ENCODE results near the gene RERE.

The RERE gene

DNA sequence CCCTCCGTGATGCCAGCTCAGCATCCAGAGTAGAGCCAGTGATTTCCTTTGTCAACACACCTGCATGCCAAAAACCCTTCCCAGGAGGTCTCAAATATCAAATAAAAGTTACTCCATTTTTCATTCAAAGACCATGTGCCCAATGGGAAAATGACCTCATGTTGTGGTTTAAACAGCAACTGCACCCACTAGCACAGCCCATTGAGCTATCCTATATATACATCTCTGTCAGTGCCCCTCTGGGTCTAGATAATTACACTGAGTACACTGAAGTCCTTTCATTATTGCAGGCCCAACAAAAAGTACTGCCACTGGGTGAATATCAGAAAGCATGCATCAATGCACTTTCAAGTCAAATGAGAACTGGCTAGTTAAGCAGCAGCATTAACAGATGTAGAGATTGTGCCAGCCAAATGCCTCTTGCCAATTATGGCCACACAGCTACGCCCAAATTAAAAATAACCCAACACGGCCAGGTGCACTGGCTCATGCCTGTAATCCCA, 381.8 kb downstream of the RERE start:
- no peak for DNase-seq

- no peak for DNase-seq
Observed at GRCh38 chr1:8434101-8434500, 383.3 kb downstream of the RERE start.

DNA sequence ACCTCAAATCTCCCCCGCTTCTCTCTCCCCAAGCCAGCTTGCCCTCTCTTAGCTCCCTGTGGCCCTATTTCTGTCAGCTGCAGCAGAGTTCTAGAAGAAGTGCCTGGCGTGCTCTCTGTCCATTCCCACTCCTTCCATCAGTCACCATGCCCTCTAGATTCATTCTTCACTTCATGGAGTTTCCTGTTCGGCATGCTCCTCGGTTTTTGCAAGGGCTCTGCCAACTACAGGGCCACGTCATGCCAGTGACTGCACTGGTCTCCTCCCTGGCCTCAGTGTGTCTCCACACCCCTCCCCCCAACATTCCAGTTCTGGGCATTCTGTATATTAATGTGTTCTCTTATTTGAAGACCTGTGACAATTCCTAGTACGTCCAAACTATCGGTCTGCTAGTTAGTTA, 385.7 kb downstream of the RERE start:
- no peak for DNase-seq

DNA sequence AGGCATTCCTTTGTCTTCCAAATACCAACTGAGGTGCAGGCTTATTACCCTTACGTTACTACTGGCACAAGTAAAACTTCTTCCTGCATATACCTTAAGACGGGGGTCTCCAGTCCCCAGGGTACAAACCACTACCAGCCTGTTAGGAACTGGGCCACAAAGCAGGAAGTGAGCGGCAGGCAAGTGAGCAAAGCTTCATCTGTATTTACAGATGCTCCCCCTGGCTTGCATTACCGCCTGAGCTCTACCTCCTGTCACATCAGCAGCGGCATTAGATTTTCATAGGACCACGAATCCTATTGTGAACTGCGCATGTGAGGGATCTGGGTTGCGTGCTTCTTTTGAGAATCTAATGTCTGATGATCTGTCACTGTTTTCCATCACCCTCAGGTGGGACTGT, 386.4 kb downstream of the RERE start:
- DNase-seq: no peak

GRCh38 chr1:8430476-8430875, 387.0 kb downstream of the RERE start:
- no peak for DNase-seq

DNA sequence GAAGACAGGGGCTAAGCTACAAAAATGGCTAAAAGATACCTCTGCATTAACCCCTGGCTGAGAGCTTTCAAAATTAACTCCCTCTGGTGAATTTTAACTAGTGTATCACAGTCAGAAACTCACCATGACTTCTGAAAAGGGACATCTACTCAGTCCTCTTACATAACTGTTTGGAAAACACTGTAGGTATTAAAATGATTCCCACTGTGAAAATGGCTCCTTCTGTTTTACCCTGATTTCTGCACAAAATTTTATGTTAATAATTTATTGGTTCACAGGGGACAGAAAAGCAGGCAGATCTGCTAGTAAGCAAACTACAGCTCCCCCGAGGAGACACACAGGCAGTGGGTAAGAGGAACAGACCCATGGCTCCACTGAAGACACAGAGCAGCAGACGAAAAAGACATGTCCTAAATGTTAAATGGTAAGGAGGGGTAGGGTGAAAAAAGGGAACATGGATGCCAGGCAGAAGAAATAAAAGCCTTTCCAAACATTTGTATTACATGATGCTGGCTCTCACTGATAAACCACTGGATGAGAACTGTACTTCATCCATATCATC, 387.8 kb downstream of the RERE start:
- DNase-seq: no peak

DNA sequence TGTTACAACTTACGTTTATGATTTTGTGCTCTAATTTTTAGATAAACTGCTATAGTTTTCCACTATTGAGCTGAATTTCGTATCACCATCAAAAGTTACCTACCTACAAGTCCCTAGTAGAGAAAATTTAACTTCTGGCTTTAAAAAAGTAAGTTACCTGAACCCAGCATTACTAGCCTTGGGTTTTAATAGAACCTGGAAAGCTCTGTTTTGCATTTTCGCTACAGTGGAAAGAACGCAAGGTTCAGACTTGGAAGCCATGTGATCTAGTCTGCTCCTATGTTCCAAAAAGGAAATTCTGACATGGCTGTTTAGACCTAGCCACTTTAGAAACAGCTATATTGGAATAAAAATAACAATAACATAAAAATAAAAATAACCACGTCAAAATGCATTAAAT, 389.0 kb downstream of the RERE start:
- DNase-seq: no peak

DNA sequence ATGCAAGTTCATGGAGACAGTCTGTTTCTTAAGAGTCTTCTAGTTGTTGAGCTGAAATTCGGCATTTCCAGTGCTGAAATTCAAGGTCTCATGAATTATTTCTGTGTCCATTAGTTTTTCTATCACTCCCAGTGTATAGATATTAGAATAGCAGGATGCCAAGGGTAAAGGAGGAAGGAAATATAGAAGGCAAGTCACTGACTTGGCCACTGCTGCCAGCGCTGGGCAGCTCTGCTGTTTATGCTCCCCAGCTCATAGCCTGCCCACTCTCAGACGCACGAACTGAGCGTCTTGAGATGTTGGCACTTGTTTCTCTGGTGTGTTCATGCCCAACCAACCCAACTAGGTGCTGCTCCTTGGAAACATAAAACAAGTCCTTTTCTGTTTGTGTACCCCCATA, 389.5 kb downstream of the RERE start:
- no peak for DNase-seq

- DNase-seq: no peak
Observed at GRCh38 chr1:8427493-8427892, 389.9 kb downstream of the RERE start.

GRCh38 chr1:8426996-8427395, 390.4 kb downstream of the RERE start:
- no peak for DNase-seq

GRCh38 chr1:8425781-8426161, 391.7 kb downstream of the RERE start:
- no peak for DNase-seq

DNA sequence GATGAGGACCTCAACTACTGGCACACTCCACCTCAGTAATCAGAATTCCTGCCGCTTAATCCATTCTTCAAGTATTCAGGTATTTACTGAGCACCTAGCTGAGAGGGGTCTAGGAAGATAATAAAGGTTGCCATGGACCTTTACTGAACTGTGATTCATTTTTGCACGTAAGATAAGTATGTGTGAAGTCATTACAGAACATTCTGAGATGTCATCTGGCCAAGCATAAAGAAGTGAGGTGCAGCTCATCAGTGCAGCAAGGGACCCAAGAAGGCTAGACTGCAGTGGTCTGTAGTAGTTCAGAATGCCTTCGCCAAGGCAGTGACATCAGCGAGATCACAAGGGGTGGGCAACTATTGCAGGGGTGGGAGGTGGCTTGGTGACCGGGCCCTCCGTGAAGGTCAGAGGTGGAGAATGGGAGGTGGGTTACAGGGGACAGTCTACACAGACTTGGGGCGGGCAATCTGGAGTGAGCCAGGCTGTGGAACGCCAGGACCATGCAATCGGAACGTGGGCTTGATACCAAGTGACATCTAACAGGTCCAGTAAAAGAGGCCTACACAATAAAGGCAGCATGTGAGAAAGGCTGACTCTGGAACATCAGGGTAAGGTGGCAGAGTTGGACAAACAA, 392.2 kb downstream of the RERE start:
- no peak for DNase-seq

DNA sequence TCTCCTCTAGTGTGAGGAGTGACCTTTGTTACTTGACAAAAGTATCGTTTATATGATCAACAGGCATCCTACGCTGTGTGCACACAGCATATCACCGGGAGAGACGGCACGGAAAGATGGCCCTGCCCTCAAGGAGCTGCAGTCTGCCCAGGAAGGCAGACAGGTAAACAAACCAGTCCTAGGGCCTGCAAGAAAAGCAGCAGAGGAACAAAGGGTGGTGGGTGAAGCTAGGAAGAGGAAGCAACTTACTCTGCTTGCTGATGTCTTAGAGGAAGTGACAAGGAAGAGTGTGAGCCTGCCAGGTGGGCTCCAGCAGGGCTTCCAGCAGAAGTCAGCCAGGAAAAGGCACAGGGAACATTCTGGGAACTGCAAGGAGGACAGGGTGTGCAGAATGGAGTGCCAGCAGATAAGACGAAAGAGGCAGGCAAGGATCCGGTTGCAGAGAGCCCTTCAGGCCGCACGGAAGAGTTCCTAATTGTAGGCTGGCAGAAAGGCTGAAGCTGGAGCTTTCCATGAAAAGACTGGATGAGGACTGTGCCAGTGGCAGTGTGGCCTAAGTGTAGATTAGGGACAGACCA, 392.8 kb downstream of the RERE start:
- no peak for DNase-seq

DNA sequence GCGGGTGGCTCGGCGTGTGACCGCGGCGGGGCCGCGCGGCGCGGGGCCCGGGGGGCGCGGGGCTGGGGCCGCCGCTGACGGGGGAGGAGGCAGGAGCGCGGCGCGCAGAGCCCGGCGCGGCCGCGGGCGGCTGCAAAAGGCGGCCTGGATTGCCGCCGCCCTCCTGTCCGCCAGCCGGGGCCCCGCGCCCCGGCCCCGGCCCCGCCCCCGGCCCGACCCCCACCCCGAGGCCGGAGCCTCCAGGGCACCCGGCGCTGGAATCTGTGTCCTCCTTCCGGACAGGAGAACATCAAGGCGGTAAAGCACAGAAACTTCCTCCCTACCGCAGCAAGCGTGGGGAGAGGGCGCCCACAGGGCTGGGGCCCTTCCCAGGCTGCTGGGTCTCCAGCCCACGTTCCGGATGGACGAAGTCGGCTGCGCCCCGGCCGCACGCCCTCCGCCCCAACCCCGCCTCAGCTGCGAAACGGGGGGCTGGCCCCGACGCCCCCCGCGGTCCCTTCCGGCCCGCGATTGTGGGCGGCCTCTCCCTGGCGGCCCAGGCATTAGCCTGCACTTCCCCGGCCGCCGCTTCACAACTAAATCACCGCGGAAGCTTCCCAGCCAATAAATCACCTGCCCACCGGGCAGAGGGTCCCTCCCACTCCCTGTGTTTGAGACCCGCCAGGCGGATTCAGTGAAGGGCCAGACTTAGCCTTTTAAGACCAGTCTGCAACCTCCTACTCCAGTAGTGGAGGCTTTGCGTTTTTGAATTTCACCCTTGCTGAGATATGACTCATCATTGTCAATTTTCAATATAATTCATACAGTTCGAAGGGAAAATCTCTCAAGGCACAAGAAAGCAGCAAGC, 393.5 kb downstream of the RERE start:
- DNase-seq: peak; percentile 49

GRCh38 chr1:8423269-8423691, 394.2 kb downstream of the RERE start:
- DNase-seq: no peak

DNA sequence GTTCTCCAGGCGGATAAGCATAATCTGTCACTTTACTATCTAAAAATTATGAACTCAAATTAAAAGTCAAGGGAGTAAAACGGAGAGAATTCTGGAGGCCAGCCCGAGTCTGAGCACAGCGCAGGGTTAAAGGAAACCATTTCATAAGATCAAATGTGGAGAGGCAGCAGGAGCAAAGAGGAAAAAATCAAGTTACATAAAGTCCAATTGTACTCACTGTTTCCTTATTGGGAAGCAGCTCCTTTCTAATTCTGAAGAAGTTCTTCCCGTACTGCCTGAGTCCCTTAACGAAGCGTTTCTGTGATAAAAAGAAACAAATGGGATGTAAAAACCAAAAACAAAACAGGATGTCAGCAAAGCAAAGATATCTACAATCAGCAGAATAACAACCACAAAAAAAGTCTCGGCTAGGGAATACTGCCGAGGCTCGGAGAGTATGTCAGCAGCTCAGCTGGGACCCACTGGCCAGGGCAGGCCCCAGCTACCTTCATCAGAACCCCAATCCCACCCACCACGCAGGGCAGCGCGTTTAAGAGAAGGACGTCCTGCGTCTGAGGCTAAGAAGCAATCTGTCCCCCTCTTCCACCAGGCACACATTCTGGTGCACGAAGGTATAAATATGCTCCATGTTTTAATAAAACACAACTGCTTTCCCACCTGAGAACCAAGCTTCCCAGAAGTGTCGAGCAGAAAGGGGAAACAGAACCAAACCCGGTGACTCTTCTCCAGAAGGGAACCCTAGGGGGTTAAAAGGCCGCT, 394.8 kb downstream of the RERE start:
- DNase-seq: no peak

- DNase-seq: no peak
Observed at GRCh38 chr1:8421721-8422120, 395.7 kb downstream of the RERE start.

GRCh38 chr1:8420318-8420717, 397.1 kb downstream of the RERE start:
- DNase-seq: no peak

- DNase-seq: no peak
Observed at GRCh38 chr1:8419861-8420260, 397.6 kb downstream of the RERE start.

DNA sequence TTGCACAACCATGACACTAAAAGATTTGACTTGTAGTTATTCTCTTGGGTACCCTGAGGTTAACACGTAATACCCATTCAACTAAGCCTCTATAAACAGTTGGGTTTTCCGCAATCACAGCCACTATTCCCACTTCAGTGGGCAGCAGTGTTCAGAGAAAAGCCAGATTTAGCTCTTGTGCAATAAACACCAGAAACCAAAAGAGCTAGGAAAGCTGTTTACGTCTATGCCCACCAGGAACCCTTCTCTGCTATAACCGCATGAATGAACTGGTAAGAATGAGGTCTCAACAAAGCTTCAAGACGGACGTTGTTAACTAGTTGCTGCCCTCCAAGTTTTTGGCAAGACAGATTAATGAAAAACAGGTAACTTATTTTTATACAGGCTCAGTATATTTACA, 398.3 kb downstream of the RERE start:
- no peak for DNase-seq

GRCh38 chr1:8418301-8418700, 399.1 kb downstream of the RERE start:
- DNase-seq: no peak

GRCh38 chr1:8417625-8418024, 399.8 kb downstream of the RERE start:
- no peak for DNase-seq

DNA sequence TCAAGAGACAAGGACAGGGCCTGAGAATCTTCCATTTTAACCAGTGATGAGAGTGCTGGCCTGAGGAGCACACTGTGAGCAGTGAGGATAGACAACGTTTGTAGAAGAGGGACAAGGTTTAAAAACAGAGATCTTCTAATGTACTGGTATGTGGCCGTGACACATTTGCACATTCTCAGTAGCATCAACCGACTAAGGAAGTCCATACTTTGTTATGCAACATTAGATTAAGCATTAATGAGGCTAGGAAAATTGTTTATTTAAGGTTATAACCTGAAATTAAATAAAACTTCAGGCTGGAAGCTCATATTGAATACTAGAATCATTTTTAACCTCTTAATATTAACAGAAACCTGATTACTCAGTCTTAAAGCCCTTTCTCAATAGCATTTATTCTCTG, 400.6 kb downstream of the RERE start:
- DNase-seq: no peak

All from DMS153 (cell line).